NCI-H1694 treated with DMSO at 0.1 percent for 48 hours (cell line): ENCODE results near the gene ZNF775.
"Not testable (repeated sequence)": the region's sequence is repeated elsewhere in the genome, so short reads cannot be mapped to it uniquely, and the experiment has no call there.

Experiments used
- DNase-seq: peaks from one replicate; lab custom pipeline; 2025; lab: John Stamatoyannopoulos, UW

The ZNF775 gene

GRCh38 chr7:150382123-150382843 is 3.2 kb downstream of the ZNF775 start:
- DNase-seq: no peak

- DNase-seq: no peak
Measured at GRCh38 chr7:150382844-150383225, 3.7 kb downstream of the ZNF775 start.

- DNase-seq: no peak
Measured at GRCh38 chr7:150383710-150384397, 4.7 kb downstream of the ZNF775 start.

GRCh38 chr7:150384406-150385301 is 5.5 kb downstream of the ZNF775 start:
- no peak for DNase-seq

GRCh38 chr7:150385302-150385723 is 6.2 kb downstream of the ZNF775 start:
- DNase-seq: no peak

- not testable (repeated sequence) for DNase-seq
Measured at GRCh38 chr7:150385884-150386283, 6.8 kb downstream of the ZNF775 start.

GRCh38 chr7:150388306-150388705 is 9.2 kb downstream of the ZNF775 start:
- peak; percentile 18 for DNase-seq

GRCh38 chr7:150388709-150389531 is 9.8 kb downstream of the ZNF775 start:
- DNase-seq: peak; percentile 68

- DNase-seq: no peak
Measured at GRCh38 chr7:150389532-150389816, 10.3 kb downstream of the ZNF775 start.

- DNase-seq: no peak
Measured at GRCh38 chr7:150390205-150390604, 11.1 kb downstream of the ZNF775 start.

GRCh38 chr7:150393325-150393724 is 14.2 kb downstream of the ZNF775 start:
- no peak for DNase-seq

- DNase-seq: no peak
Measured at GRCh38 chr7:150396426-150396825, 17.3 kb downstream of the ZNF775 start.

- no peak for DNase-seq
Measured at GRCh38 chr7:150396851-150397260, 17.7 kb downstream of the ZNF775 start.

- no peak for DNase-seq
Measured at GRCh38 chr7:150397346-150398107, 18.4 kb downstream of the ZNF775 start.

- DNase-seq: no peak
Measured at GRCh38 chr7:150398108-150398964, 19.2 kb downstream of the ZNF775 start.

GRCh38 chr7:150398965-150399320 is 19.8 kb downstream of the ZNF775 start:
- DNase-seq: no peak

- no peak for DNase-seq
Measured at GRCh38 chr7:150399421-150400007, 20.4 kb downstream of the ZNF775 start.

GRCh38 chr7:150400008-150400787 is 21.1 kb downstream of the ZNF775 start:
- no peak for DNase-seq

GRCh38 chr7:150400788-150401423 is 21.8 kb downstream of the ZNF775 start:
- no peak for DNase-seq
